ENCODE data around the gene GPR89B. TPM values are rescaled to one million over a fixed set of nuclear protein-coding genes. Genes with fewer than 3 reads are reported as not detected.
"Not testable (repeated sequence)": the region's sequence is repeated elsewhere in the genome, so short reads cannot be mapped to it uniquely, and the experiment has no call there.

The GPR89B gene
- total and polyA plus RNA-seq, 2 of the 8 experiments (the other 6 are each of a cell fraction or from before 2014, with no cell fraction given), result 19.5 to 32.5 TPM

DNA sequence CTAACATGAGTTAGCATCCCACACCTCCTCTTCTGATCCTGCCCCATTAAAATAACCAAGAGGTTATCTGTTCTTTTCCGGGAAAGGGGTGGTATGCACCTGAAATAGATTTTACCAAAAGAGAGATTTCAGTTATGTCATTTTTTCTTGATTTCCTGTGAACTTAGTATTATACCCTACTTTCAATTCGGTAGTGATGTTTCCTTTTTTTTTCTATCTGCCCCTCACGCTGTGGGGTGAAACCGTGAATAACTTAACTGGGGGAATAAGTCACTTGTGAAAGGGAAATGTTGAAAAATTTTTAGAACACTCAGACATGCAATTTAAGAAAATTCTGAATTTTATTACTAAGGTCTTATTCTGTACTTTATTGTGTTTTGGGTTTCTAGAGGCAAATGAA is 65.2 kb downstream of the GPR89B start:
- H3K79me2 ChIP-seq (ENCODE audit: control insufficient read depth in 1 of 2, insufficient read depth in 2 of 2, low read length in 2 of 2); H2AFZ ChIP-seq (ENCODE audit: low read length); H3K27ac ChIP-seq (ENCODE audit: low read depth, low read length); H2BK12ac ChIP-seq (ENCODE audit: low read depth, low read length); H3K4ac ChIP-seq (replicated peaks; ENCODE audit: insufficient read length, low read depth, low read length); H2AK5ac ChIP-seq (ENCODE audit: low read depth, low read length); FAIRE-seq; H3K79me1 ChIP-seq (ENCODE audit: low read depth, low read length); H3K23ac ChIP-seq (ENCODE audit: insufficient read length); POLR2A ChIA-PET (ENCODE audit: partially characterized antibody); DNase-seq (ENCODE audit: low read depth in 1 of 2, low spot score in 2 of 2); H3K23me2 ChIP-seq (ENCODE audit: low read depth, low read length); H4K8ac ChIP-seq (ENCODE audit: extremely low read depth, insufficient read depth, low read length); H3K4me3 ChIP-seq (ENCODE audit: extremely low read depth in 1 of 4, insufficient read depth in 2 of 4, low read depth in 3 of 4, low read length in 4 of 4); CTCF ChIA-PET (ENCODE audit: partially characterized antibody); H3K27me3 ChIP-seq (replicated peaks in 1 of 4; ENCODE audit: control insufficient read depth in 3 of 4, extremely low read depth in 1 of 4, insufficient read depth in 3 of 4, low read length in 3 of 4); H3K4me2 ChIP-seq (ENCODE audit: insufficient read depth in 1 of 2, low read depth in 2 of 2, low read length in 2 of 2); H3K56ac ChIP-seq (replicated peaks; ENCODE audit: insufficient read length, low read depth, low read length); H2BK15ac ChIP-seq (ENCODE audit: low read length); H4K91ac ChIP-seq (replicated peaks; ENCODE audit: insufficient read length, low read length); H2BK5ac ChIP-seq (ENCODE audit: low read depth, low read length); H3K9ac ChIP-seq (replicated peaks in 1 of 4; ENCODE audit: extremely low read depth in 1 of 4, low read depth in 3 of 4, low read length in 3 of 4); H3K4me1 ChIP-seq (replicated peaks in 1 of 4; ENCODE audit: control insufficient read depth in 3 of 4, insufficient read depth in 4 of 4, low read length in 3 of 4); H4K20me1 ChIP-seq (replicated peaks in 1 of 2; ENCODE audit: control insufficient read depth in 1 of 2, insufficient read depth in 2 of 2, low read length in 2 of 2); H3K14ac ChIP-seq (ENCODE audit: insufficient read length); H3K9me3 ChIP-seq (ENCODE audit: insufficient read depth in 2 of 2, low read depth in 1 of 2, low read length in 1 of 2); H2BK20ac ChIP-seq (ENCODE audit: low read length); H2BK120ac ChIP-seq (replicated peaks; ENCODE audit: low read depth, low read length); H3K36me3 ChIP-seq (ENCODE audit: control insufficient read depth in 2 of 4, insufficient read depth in 4 of 4, low read length in 3 of 4); H4K5ac ChIP-seq (ENCODE audit: insufficient read length, low read depth, low read length); H3K18ac ChIP-seq (ENCODE audit: extremely low read depth, low read length): not testable (repeated sequence)
- 83% methylated on average over 4 of the region's 4 CpGs; no CpG with 5 or more reads in 1 of the 2 experiments for WGBS, 2 experiments (ENCODE audit: extremely low coverage in 1 of 2, insufficient coverage in 1 of 2, insufficient read length in 1 of 2, insufficient replicate concordance in 2 of 2, low coverage in 1 of 2, low lambda C conversion rate in 2 of 2, missing lambda C conversion rate in 1 of 2)

DNA sequence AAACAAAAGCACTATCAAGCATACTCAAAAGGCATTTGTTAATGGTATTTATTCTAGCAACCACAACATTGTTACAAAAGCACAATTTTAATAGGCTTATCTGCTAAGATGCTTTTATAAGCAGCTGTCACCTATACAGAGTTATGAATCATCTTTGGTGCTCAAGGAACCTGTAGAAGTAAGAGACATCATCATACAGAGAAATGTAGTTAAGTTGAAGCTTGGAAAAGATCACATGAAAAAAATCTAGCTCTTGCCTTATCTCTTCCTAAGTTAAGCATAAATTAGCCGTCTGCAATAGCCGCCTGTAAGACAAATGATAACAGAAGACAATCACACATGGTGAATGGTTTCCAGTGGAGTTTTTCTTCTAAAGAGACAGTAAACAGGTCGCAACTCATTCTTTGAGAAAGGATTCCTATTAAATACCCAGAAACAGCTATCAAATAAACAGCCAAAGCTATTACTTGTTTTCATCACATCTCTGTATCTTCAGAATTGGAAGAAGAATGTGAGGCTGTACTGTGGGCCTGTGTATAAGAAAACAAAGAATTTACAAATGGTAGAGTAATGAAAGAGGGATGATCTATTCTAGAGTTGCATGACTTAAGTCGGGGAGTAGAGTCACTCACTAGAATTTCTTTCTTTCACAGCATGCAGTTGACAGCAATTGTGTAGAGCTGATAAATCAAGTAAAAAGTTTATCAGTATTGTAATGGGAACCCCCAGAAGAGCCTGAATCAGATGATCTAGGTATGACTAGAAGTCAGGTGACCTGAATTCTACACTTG is 65.8 kb downstream of the GPR89B start:
- H4K91ac ChIP-seq (replicated peaks; ENCODE audit: insufficient read length, low read length); H3K79me2 ChIP-seq (ENCODE audit: control insufficient read depth in 1 of 2, insufficient read depth in 2 of 2, low read length in 2 of 2); H3K4me1 ChIP-seq (replicated peaks in 1 of 4; ENCODE audit: control insufficient read depth in 3 of 4, insufficient read depth in 4 of 4, low read length in 3 of 4); H3K27me3 ChIP-seq (replicated peaks in 1 of 4; ENCODE audit: control insufficient read depth in 3 of 4, extremely low read depth in 1 of 4, insufficient read depth in 3 of 4, low read length in 3 of 4); H2BK15ac ChIP-seq (ENCODE audit: low read length); H2BK5ac ChIP-seq (ENCODE audit: low read depth, low read length); H4K8ac ChIP-seq (ENCODE audit: extremely low read depth, insufficient read depth, low read length); H3K36me3 ChIP-seq (ENCODE audit: control insufficient read depth in 2 of 4, insufficient read depth in 4 of 4, low read length in 3 of 4); H3K56ac ChIP-seq (replicated peaks; ENCODE audit: insufficient read length, low read depth, low read length); H2AFZ ChIP-seq (ENCODE audit: low read length); H3K4me3 ChIP-seq (ENCODE audit: extremely low read depth in 1 of 4, insufficient read depth in 2 of 4, low read depth in 3 of 4, low read length in 4 of 4); FAIRE-seq; H2AK5ac ChIP-seq (ENCODE audit: low read depth, low read length); H3K9me3 ChIP-seq (ENCODE audit: insufficient read depth in 2 of 2, low read depth in 1 of 2, low read length in 1 of 2); H4K5ac ChIP-seq (ENCODE audit: insufficient read length, low read depth, low read length); H3K9ac ChIP-seq (replicated peaks in 1 of 4; ENCODE audit: extremely low read depth in 1 of 4, low read depth in 3 of 4, low read length in 3 of 4); H4K20me1 ChIP-seq (replicated peaks in 1 of 2; ENCODE audit: control insufficient read depth in 1 of 2, insufficient read depth in 2 of 2, low read length in 2 of 2); H3K4me2 ChIP-seq (ENCODE audit: insufficient read depth in 1 of 2, low read depth in 2 of 2, low read length in 2 of 2); H2BK20ac ChIP-seq (ENCODE audit: low read length); H3K4ac ChIP-seq (replicated peaks; ENCODE audit: insufficient read length, low read depth, low read length); H2BK120ac ChIP-seq (replicated peaks; ENCODE audit: low read depth, low read length); H3K27ac ChIP-seq (ENCODE audit: low read depth, low read length); H3K23me2 ChIP-seq (ENCODE audit: low read depth, low read length); H3K18ac ChIP-seq (ENCODE audit: extremely low read depth, low read length); H3K79me1 ChIP-seq (ENCODE audit: low read depth, low read length); H3K23ac ChIP-seq (ENCODE audit: insufficient read length); H2BK12ac ChIP-seq (ENCODE audit: low read depth, low read length); POLR2A ChIA-PET (ENCODE audit: partially characterized antibody); H3K14ac ChIP-seq (ENCODE audit: insufficient read length); CTCF ChIA-PET (ENCODE audit: partially characterized antibody); DNase-seq (ENCODE audit: low read depth in 1 of 2, low spot score in 2 of 2): not testable (repeated sequence)
- 97% methylated on average over 3 of the region's 4 CpGs; no CpG with 5 or more reads in 1 of the 2 experiments for WGBS, 2 experiments (ENCODE audit: extremely low coverage in 1 of 2, insufficient coverage in 1 of 2, insufficient read length in 1 of 2, insufficient replicate concordance in 2 of 2, low coverage in 1 of 2, low lambda C conversion rate in 2 of 2, missing lambda C conversion rate in 1 of 2)
